ENCODE measurements around the gene MICALL1.

DNA sequence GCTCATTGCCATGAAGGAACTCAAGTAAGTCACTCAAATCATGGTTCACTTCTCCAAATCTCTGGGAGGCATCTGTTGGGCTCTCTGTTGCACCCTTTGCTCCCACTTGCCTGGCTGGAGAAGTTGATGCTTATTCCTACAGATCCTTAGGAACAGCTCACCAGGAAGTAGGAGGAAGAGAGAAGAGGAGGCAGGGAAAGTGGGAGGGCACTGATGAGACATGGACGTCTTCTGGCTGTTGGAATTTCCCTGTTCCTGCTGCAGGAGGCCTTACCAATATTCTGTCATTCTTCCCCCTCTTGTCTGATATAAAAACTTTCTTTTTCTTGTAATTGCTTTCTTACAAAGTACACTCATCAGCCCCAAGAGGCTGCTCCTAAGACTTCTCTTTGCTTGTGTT, 61.0 kb downstream of the MICALL1 start:
- no peak for TF ChIP-seq POLR2A (IDR thresholded peaks at IDR 0.05; ENCODE audit: low read length)
- no peak for TF ChIP-seq GATA1 (IDR thresholded peaks at IDR 0.05; ENCODE audit: low read depth, low read length)
